PC-3 (cell line): ENCODE data around the gene STAG1.

Source experiments
- EZH2 ChIP-seq: fragments of 300-600 bp; sonication (generic); IDR thresholded peaks from one replicate; pipeline ENCODE4 v1.6.1; 2017; ENCODE audit warnings: antibody characterized with exemption, mild to moderate bottlenecking, low read length; ENCODE audit not compliant: unreplicated experiment
- TF ChIP-seq, protein P1 (sequence below): fragments of 300-600 bp; sonication (generic); conservative IDR thresholded peaks from 2 replicates; pipeline ENCODE4 v1.5.1; 2017; ENCODE audit warnings: antibody characterized with exemption, low read depth, mild to moderate bottlenecking, low read length

DNA sequence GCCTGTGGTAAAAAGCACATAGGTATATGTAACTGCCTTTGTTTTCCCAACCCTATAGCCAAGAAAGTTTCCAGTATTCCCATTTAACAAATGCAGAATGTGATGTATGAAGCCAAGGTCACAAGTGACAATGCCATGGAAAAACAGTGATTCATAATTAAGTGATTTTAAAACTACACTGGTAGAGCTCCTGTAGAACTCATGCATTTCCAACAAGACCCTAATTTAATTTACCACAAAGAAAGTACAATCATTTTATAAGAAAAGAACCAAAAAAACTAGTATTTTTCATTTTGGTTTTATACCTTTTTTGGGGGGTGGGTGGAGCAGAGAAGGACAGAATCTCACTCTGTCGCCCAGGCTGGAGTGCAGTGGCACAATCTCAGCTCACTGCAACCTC lies 82.0 kb downstream of the STAG1 start:
- TF ChIP-seq, protein P1, sequence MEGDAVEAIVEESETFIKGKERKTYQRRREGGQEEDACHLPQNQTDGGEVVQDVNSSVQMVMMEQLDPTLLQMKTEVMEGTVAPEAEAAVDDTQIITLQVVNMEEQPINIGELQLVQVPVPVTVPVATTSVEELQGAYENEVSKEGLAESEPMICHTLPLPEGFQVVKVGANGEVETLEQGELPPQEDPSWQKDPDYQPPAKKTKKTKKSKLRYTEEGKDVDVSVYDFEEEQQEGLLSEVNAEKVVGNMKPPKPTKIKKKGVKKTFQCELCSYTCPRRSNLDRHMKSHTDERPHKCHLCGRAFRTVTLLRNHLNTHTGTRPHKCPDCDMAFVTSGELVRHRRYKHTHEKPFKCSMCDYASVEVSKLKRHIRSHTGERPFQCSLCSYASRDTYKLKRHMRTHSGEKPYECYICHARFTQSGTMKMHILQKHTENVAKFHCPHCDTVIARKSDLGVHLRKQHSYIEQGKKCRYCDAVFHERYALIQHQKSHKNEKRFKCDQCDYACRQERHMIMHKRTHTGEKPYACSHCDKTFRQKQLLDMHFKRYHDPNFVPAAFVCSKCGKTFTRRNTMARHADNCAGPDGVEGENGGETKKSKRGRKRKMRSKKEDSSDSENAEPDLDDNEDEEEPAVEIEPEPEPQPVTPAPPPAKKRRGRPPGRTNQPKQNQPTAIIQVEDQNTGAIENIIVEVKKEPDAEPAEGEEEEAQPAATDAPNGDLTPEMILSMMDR = no peak
- no peak for TF ChIP-seq EZH2
